SK-N-MC (cell line): Measurements from ENCODE around the gene CEP290.

Source experiments
- DNase-seq: peaks from one replicate; pipeline ENCODE4 v3.0.0-alpha.2; 2011; ENCODE audit warnings: low read depth, low spot score
- H3K27ac ChIP-seq: fragments of 200-600 bp; sonication (generic); 2 replicates; pipeline ENCODE4 v1.5.1; 2016; ENCODE audit warnings: mixed run types
- H3K36me3 ChIP-seq: fragments of 200-600 bp; sonication (generic); 2 replicates; pipeline ENCODE4 v1.6.1; 2017; ENCODE audit warnings: antibody characterized with exemption, low read length, mixed read lengths; ENCODE audit not compliant: insufficient read depth
- H3K4me3 ChIP-seq: fragments of 200-600 bp; sonication (generic); 2 replicates; pipeline ENCODE4 v1.5.1; 2016
- H3K9ac ChIP-seq: fragments of 200-600 bp; sonication (generic); 2 replicates; pipeline ENCODE4 v1.8.0; 2017; ENCODE audit warnings: mixed run types, mixed read lengths; ENCODE audit not compliant: insufficient read length
- H3K9me3 ChIP-seq: fragments of 200-600 bp; sonication (generic); 2 replicates; pipeline ENCODE4 v1.6.1; 2017; ENCODE audit warnings: low read depth, mild to moderate bottlenecking, antibody characterized with exemption, low read length, moderate library complexity, mixed read lengths
- EZH2 ChIP-seq: fragments of 200-600 bp; sonication (generic); IDR thresholded peaks from one replicate; pipeline ENCODE4 v1.6.1; 2017; ENCODE audit warnings: antibody characterized with exemption
- FOXP2 ChIP-seq: optimal IDR thresholded peaks from 2 replicates; pipeline ENCODE3; 2011; ENCODE audit warnings: mild to moderate bottlenecking, moderate library complexity; ENCODE audit not compliant: insufficient read depth; ENCODE audit errors: extremely low read length, control extremely low read depth
- POLR2AphosphoS5 ChIP-seq: IDR thresholded peaks from 2 replicates; pipeline ENCODE4 v1.6.1; 2012; ENCODE audit warnings: mild to moderate bottlenecking, low read depth, low read length, borderline replicate concordance

CEP290 gene

DNA sequence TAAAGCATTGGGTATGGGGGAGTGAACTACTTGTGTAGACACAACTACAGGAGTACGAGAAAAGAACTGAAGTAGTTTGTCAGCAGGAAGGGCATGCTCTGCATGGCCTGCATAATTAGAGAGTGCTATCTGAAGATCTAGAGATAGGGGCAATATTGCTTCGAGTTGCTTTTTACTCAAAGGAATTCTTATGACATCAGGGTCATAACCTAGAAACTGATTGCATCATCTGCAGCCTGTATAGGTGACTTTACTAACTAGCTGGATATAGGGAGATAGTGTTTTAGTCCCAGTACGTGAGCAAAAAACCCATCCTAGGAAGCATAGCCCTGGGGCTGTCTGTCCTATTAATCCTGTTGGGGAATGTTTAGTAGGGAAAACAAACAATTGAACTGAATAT, 40.0 kb upstream of the CEP290 start:
- no peak for DNase-seq
- TF ChIP-seq POLR2AphosphoS5 (no peak), EZH2 (no peak), FOXP2 (no peak)
- H3K9me3 ChIP-seq = no peaks in the 10 kb centered on the region
- H3K4me3 ChIP-seq = no peak overlapping the region
- no peak overlapping the region for H3K27ac ChIP-seq
- H3K36me3 ChIP-seq = peaks cover 20% of the 10 kb centered on the region
- no peak overlapping the region for H3K9ac ChIP-seq

- Histone ChIP-seq H3K9ac (no peak overlapping the region), H3K36me3 (peaks cover 21% of the 10 kb centered on the region), H3K27ac (no peak overlapping the region), H3K9me3 (no peaks in the 10 kb centered on the region), H3K4me3 (no peak overlapping the region)
- TF ChIP-seq FOXP2 = no peak
- no peak for TF ChIP-seq POLR2AphosphoS5
- no peak for TF ChIP-seq EZH2
- DNase-seq = no peak
These were observed 37.6 kb upstream of the CEP290 start for GRCh38 chr12:88179436-88180014.

DNA sequence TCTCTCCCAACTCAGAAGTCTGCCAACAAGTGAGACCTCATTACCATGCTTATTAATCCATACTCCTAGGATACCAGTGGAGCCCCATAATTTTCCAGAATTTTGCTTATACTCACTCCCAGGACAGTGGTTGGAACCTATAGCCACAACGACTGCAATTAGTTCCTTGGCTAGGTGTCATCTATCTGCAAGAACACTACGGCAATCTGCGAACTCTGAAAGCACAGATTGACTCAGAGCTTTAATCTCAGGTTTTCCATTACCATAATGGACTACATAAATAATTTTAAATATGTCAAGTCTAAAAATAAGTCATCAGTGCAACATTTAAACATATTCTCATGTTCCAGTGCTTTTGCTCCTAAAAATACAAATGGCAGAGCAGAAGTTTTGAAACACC, 33.7 kb upstream of the CEP290 start:
- TF ChIP-seq POLR2AphosphoS5 = no peak
- no peak for TF ChIP-seq FOXP2
- no peak for TF ChIP-seq EZH2
- H3K4me3 ChIP-seq = no peak overlapping the region
- H3K9ac ChIP-seq = no peak overlapping the region
- no peak overlapping the region for H3K27ac ChIP-seq
- H3K36me3 ChIP-seq = peaks cover 36% of the 10 kb centered on the region
- DNase-seq = no peak
- no peaks in the 10 kb centered on the region for H3K9me3 ChIP-seq

DNA sequence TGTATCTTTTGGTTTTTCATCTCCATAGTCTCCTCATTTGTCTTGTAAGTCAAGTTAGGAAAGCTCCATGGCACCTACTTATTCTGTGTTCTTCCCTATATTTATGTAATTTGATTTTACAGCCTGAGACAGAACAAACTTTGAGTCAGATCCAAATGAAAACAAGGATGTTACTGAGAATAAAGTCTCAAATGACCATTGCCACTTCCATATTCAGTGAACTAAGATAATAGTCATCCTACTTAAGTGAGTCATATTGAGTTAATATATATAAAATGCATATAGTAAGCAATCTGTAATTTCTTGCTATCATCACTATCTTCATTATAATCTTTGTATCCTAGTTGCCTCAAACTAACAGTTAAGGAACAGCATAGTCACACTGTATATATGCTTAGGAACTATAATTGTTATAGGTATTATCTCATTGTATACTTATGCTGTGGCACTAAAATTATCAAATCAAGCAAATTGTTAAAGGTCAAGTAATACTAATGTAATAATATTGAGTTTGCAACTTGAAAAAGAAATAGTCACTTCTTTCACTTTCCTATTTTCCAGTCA, 31.0 kb upstream of the CEP290 start:
- Histone ChIP-seq H3K9ac (no peak overlapping the region), H3K4me3 (no peak overlapping the region), H3K36me3 (peaks cover 36% of the 10 kb centered on the region), H3K27ac (no peak overlapping the region), H3K9me3 (no peaks in the 10 kb centered on the region)
- TF ChIP-seq POLR2AphosphoS5 (no peak), EZH2 (no peak), FOXP2 (no peak)
- DNase-seq = no peak

DNA sequence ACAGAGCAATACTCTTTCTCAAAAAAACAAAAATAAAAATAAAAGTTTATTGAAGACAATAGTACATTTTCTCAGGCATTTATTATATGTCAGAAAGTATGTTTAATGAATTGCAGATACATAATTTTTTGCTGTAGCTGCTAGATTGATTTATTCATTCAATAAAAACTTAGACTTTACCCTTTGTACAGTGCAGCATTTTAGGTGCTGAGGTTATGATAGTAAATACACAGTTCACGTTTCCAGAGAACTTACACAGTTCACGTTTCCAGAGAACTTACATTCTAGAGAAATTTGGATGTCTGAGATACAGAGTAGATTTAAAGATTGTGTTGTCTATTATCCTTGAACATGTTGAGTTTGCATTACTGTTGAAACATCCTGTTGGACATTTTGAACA, 25.5 kb upstream of the CEP290 start:
- Histone ChIP-seq H3K27ac (no peak overlapping the region), H3K9me3 (no peaks in the 10 kb centered on the region), H3K4me3 (no peak overlapping the region), H3K36me3 (peaks cover 30% of the 10 kb centered on the region), H3K9ac (no peak overlapping the region)
- TF ChIP-seq EZH2 = no peak
- TF ChIP-seq FOXP2 = no peak
- no peak for TF ChIP-seq POLR2AphosphoS5
- no peak for DNase-seq

- peaks cover 28% of the 10 kb centered on the region for H3K36me3 ChIP-seq
- H3K4me3 ChIP-seq = no peak overlapping the region
- H3K9ac ChIP-seq = no peak overlapping the region
- no peak for DNase-seq
- H3K9me3 ChIP-seq = no peaks in the 10 kb centered on the region
- H3K27ac ChIP-seq = no peak overlapping the region
- TF ChIP-seq POLR2AphosphoS5 (no peak), EZH2 (no peak), FOXP2 (no peak)
These were observed 24.3 kb upstream of the CEP290 start for GRCh38 chr12:88166179-88166578.

DNA sequence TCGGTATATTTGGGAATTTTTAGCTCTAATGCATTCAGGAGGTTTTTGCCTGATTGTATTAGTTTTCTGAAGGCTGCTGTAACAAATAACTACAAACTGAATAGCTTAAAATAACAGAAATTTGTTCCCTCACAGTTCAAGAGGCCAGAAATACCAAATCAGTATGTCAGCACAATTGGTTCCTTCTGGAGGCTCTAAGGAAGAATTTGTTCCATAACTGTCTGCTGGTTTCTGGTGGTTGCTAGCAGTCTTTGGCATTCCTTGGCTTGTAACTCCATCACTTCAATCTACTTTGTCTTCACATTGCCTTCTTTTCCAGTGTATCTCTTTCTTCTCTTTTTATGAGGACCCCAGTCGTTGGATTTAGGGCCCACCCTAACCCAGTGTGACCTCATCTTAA, 21.5 kb upstream of the CEP290 start:
- Histone ChIP-seq H3K36me3 (peaks cover 31% of the 10 kb centered on the region), H3K9me3 (no peaks in the 10 kb centered on the region), H3K9ac (no peak overlapping the region), H3K4me3 (no peak overlapping the region), H3K27ac (no peak overlapping the region)
- TF ChIP-seq EZH2 (no peak), FOXP2 (no peak), POLR2AphosphoS5 (no peak)
- DNase-seq = no peak

- Histone ChIP-seq H3K4me3 (no peak overlapping the region), H3K27ac (no peak overlapping the region), H3K36me3 (peaks cover 3% of the 10 kb centered on the region), H3K9me3 (no peaks in the 10 kb centered on the region), H3K9ac (no peak overlapping the region)
- no peak for DNase-seq
- TF ChIP-seq POLR2AphosphoS5 = no peak
- TF ChIP-seq EZH2 = no peak
- TF ChIP-seq FOXP2 = no peak
These were observed 14.3 kb upstream of the CEP290 start for GRCh38 chr12:88156075-88156654.

- peak; percentile 40 for DNase-seq
These were observed 12.1 kb upstream of the CEP290 start for GRCh38 chr12:88153959-88154358.

More at GRCh38 chr12:88153959-88154358, 12.1 kb upstream of the CEP290 start:
- H3K4me3 ChIP-seq = no peak overlapping the region
- H3K27ac ChIP-seq = no peak overlapping the region
- no peaks in the 10 kb centered on the region; the same call in 1 of the 2 replicates for H3K36me3 ChIP-seq
- H3K9me3 ChIP-seq = no peaks in the 10 kb centered on the region
- TF ChIP-seq EZH2 (no peak), POLR2AphosphoS5 (no peak), FOXP2 (no peak)
- H3K9ac ChIP-seq = no peak overlapping the region
